Fibroblast of skin of abdomen (primary cell): Measurements from ENCODE around the gene GRIK1.

Source experiments
- DNase-seq: peaks from one replicate; pipeline ENCODE4 v3.0.0-alpha.2; 2013

The GRIK1 gene

DNA sequence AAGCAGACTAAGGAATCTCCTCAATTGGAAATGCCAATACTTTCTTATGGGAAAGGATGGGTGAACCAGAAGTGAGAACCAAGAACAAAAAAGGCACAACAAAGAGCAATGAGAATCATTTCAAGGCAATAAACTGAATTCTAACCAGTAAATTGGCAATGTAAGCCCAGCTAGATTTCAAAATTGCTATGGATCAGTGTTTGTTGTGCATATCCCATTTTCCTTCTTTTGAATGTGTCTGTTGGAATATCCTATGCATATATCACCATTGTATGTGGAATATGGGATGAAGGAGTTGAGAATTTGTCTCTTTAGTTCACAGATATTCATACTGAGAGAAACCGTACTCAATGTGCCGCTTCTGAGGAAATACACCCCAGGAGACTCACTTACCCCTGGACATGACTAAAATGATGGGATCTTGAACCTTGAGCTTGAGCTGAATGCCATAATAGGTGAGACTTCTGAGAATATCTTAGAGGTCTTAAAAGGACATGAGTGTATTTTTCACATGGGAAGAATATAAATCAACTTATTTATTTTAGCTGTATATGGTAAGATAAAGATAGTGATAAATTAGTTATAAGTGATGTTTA, 425.0 kb downstream of the GRIK1 start:
- DNase-seq = no peak

DNA sequence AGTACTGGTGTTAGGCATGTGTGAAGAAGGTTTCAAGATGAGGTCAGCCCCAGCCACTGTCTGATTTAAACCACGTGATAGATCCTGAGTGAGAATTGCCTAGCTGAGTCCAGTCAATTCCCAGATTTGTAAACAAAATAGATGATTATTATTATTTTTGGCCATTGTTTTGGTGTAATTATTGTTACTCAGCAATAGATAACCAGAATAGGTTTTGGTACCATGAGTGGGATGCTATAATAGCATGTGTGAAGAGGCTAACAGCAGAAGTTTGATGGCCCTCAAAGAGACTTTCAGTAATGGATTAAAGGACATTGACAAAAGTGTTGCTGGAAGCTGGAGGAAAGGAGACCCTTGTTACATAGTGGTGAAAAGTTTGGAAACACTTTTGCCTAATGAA, 426.3 kb downstream of the GRIK1 start:
- no peak for DNase-seq

DNA sequence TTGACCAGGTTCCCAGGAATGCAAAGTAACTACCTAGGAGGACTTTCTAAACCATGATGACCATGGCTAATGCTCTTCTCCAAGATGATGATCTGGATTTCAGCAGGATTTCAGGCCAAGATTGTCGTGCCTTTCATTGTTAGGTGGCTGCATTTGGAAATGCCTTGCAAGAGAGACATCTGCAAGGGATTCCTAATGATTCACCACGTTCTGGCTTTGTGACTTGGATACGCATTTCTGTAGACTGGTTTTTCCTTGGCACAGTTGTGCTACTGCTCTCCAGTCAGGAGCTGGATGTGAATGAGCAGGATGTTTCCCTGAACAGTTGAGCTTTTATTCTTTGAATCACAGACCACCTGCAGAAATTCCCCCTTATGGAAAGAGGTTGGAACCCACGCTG, 428.7 kb downstream of the GRIK1 start:
- DNase-seq = no peak

DNA sequence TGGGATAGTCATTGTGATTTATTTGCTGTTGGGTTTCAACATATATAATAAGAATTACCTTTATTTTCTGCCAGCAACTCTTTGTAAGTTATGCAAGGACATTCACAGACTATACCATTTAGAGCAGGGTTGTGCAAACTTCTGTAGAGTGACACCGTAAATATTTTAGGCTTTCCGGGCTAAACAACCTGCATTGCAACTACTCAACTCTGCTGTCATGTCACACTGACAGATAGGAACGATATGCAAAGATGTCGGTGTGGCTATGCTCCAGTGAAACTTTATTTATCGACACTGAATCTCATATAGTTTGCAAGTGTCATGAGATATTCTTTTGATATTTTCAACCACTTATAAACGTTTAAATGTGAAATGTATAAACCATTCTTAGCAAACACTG, 430.7 kb downstream of the GRIK1 start:
- no peak for DNase-seq

DNA sequence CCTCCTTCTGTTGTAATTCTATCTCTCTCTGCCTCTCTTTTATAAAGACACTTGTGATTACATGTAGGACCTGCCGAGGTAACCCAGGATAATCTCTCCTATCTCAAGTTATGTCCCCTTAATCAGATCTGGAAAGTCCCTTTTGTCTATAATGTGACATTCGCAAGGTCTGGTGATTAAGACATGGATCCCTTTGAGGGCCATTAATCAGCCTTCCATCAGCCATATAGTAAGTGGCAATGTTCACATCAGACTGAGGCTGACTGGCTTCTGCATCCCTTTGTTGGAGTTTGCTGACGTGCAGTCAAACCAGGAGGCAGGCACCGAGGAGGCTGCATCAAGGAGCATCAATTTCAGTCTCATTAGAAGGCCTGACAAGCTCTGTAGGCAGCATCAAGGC, 431.5 kb downstream of the GRIK1 start:
- DNase-seq = no peak

DNA sequence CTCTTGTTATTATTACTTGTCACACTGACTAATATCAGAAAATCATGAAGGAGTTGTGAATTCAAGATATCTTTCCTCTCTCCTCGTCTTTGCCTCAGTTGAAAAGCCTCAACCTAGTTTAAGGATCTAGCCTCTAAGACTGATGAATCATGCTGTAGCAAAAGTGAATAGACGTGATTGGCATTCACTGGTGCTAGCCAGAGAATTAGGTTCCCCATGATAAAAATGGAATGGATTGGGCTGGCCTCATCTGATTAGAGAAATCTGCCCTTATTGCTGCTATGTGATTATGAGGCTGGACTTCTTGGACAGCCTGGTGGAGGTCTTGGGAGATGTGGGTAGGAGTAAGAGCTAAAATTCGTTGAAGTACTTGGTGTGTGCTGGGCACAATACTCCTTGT, 432.8 kb downstream of the GRIK1 start:
- no peak for DNase-seq

DNA sequence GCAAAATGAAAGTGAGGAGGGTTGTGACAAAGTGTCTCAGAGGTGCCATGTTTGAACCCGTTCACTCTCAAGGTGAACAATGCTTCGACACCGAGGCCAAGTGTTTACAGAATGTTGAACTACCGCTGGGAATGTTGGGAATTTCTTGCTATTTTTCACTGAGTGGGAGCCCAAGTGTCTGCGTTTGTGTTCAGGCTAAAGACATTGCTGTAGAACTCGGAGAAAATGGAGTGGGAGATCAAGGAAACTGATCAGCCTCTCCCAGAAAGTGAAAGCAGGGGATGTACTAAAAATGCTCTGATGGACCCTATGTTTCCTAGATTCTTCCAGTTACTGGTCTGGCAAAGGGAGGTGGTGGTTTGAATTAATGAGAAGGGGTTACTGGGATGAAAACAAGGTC, 433.6 kb downstream of the GRIK1 start:
- no peak for DNase-seq

DNA sequence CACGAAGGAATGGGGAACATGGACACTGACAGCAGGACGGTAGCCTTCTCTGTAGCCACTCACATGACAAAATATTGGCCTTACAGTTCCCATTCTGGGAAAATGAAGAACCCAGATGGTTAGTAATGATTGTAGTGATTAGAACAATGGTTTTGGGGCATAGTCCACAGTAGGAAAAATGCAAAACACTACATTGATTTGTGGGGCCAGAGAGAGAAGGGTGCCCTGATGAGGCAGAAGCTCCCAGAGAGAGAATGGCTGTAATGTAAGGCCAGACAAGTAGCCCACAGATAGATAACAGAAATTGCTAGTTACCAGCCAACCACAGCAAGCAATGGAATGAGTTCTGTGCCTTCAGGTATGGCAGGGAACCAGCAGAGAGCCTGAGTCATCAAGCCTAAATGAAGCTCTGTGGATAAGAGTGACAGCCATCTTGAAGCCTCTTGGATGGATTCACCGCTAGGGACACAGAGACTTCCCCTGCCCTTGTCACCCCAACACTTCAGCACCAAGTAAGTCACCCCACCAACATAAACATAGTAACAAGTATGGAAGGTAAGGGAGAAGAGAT, 435.0 kb downstream of the GRIK1 start:
- DNase-seq = peak; percentile 68

DNA sequence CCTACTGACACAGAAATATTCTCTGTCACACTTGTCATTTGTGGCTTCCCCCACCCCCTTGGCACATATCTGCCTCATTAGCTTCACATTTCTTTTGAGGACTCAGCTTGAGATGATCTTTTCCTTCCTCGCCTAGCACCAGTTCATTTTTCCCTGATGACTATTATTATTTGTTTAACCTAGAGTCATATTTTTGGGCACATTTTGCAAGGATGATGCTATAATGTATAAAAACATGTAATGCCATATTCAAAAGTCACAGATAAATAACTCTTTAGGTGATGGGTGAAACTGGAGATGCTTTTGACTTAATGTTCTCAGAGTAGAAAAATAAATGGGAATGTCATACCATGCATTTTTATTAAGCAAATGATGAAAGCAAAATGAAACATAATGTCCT, 438.3 kb downstream of the GRIK1 start:
- DNase-seq = peak; percentile 58

- peak; percentile 53 for DNase-seq
These were observed 440.0 kb downstream of the GRIK1 start for GRCh38 chr21:29499734-29500343.

DNA sequence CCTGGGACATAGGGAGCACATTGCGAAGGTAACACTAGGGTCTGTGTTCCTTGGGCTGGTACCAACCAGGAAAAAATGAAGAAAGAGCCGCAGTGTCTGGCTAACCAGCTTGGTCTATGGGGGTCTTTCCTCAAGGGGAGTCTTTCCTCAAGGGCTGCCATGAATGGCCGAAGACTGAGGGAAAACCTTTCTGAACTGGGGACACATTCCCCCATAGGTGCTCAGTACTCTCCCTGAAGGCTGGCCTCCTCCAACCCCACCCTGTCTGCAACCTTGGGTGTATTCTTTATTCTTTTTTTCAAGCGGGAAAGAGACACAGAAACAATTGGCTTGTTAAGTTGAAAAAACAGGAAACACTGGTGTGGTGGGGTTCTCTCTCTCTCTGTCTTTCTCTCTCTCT, 440.6 kb downstream of the GRIK1 start:
- no peak for DNase-seq

DNA sequence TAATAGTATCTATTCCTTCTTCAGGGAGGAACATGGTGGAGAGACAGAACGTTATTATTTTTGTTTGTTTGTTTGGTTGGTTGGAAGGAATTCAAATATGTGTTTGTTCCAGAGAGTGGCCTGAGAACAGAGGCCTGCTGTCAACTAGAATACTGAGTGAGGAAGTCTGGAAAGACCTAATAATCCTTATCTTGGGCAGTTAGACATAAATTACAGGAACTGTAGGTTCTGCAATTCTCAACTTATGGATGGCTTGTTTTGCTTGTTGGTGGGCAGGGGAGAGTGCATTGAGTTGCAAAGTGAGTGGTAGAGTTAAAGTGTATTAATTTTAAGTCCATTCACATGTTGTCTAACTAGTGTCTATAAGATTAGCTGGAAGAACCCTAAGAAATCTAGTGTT, 443.5 kb downstream of the GRIK1 start:
- no peak for DNase-seq

GRCh38 chr21:29490016-29490415, 449.8 kb downstream of the GRIK1 start:
- peak; percentile 57 for DNase-seq

- no peak for DNase-seq
These were observed 452.6 kb downstream of the GRIK1 start for GRCh38 chr21:29487154-29487553.
